Neural cell (in vitro differentiated cells): ENCODE data around the gene SEC22A. TPM values are rescaled to one million over a fixed set of nuclear protein-coding genes. Genes with fewer than 3 reads are reported as not detected.

Experiments used
- H2AFZ ChIP-seq: fragments of 200-600, 300-800 bp; sonication (generic), shearing (Covaris generic); 2 replicates; pipeline ENCODE4 v1.6.0; 2014; ENCODE audit warnings: low read depth, mild to moderate bottlenecking, antibody characterized with exemption, low read length, moderate library complexity
- H3F3A ChIP-seq: fragments of 200-600 bp; shearing (Covaris generic); 2 replicates; pipeline ENCODE4 v1.6.1; 2016; ENCODE audit warnings: mild to moderate bottlenecking, moderate library complexity, mixed read lengths, antibody characterized with exemption, low read length; ENCODE audit not compliant: insufficient read depth, poor library complexity, severe bottlenecking
- H3K27ac ChIP-seq: fragments of 200-600, 300-800 bp; sonication (generic), shearing (Covaris generic); 2 replicates; pipeline ENCODE4 v1.5.1; 2014; ENCODE audit warnings: mild to moderate bottlenecking, low read length, moderate library complexity
- H3K27me3 ChIP-seq: fragments of 300-800, 200-600 bp; sonication (generic), shearing (Covaris generic); 2 replicates; pipeline ENCODE4 v1.6.0; 2014; ENCODE audit warnings: mild to moderate bottlenecking, low read depth, low read length, moderate library complexity; ENCODE audit not compliant: insufficient read depth
- H3K36me3 ChIP-seq: fragments of 300-800, 200-600 bp; sonication (generic), shearing (Covaris generic); 2 replicates; pipeline ENCODE4 v1.5.1; 2014; ENCODE audit warnings: mild to moderate bottlenecking, antibody characterized with exemption, low read length, moderate library complexity; ENCODE audit not compliant: insufficient read depth
- H3K4me2 ChIP-seq: fragments of 300-800, 200-600 bp; sonication (generic), shearing (Covaris generic); 2 replicates; pipeline ENCODE4 v1.6.0; 2014; ENCODE audit warnings: mild to moderate bottlenecking, low read length
- H3K4me3 ChIP-seq: fragments of 300-800, 200-600 bp; sonication (generic), shearing (Covaris generic); 2 replicates; pipeline ENCODE4 v1.5.1; 2014; ENCODE audit warnings: mild to moderate bottlenecking, low read length, moderate library complexity
- H3K79me2 ChIP-seq: fragments of 200-600 bp; shearing (Covaris generic); replicated peaks from 2 replicates; pipeline ENCODE4 v1.6.0; 2014; ENCODE audit warnings: mild to moderate bottlenecking, low read length, moderate library complexity; ENCODE audit not compliant: insufficient read depth
- H3K9ac ChIP-seq: fragments of 300-800, 200-600 bp; sonication (generic), shearing (Covaris generic); 2 replicates; pipeline ENCODE4 v1.6.1; 2016; ENCODE audit warnings: mild to moderate bottlenecking, low read length, mixed read lengths
- H3K9me2 ChIP-seq: fragments of 200-600 bp; shearing (Covaris generic); 2 replicates; pipeline ENCODE4 v1.6.1; 2016; ENCODE audit warnings: mild to moderate bottlenecking, low read length, mixed read lengths; ENCODE audit not compliant: insufficient read depth
- H3K9me3 ChIP-seq: fragments of 200-600, 300-800 bp; sonication (generic), shearing (Covaris generic); 2 replicates; pipeline ENCODE4 v1.6.1; 2016; ENCODE audit warnings: mild to moderate bottlenecking, mixed run types, low read length, moderate library complexity, mixed read lengths
- H4K20me1 ChIP-seq: fragments of 200-600 bp; shearing (Covaris generic); 2 replicates; pipeline ENCODE4 v1.6.1; 2016; ENCODE audit warnings: mild to moderate bottlenecking, mixed run types; ENCODE audit not compliant: insufficient read depth
- EP300 ChIP-seq: fragments of 450-650 bp; conservative IDR thresholded peaks from 2 replicates; pipeline ENCODE4 v1.6.1; 2014; ENCODE audit warnings: antibody characterized with exemption, mild to moderate bottlenecking, moderate library complexity; ENCODE audit not compliant: poor library complexity, severe bottlenecking
- EZH2 ChIP-seq: fragments of 200-600, 300-800 bp; shearing (Covaris generic), sonication (generic); IDR thresholded peaks from 2 replicates; pipeline ENCODE4 v1.6.1; 2014; ENCODE audit warnings: antibody characterized with exemption, low read length, borderline replicate concordance, mild to moderate bottlenecking; ENCODE audit not compliant: insufficient read depth, poor library complexity, severe bottlenecking
- MXI1 ChIP-seq: fragments of 450-650 bp; conservative IDR thresholded peaks from 2 replicates; pipeline ENCODE4 v1.6.1; 2014; ENCODE audit warnings: antibody characterized with exemption, mild to moderate bottlenecking; ENCODE audit not compliant: poor library complexity, severe bottlenecking
- POLR2AphosphoS5 ChIP-seq: IDR thresholded peaks from 2 replicates; pipeline ENCODE4 v1.6.1; 2012
- RAD21 ChIP-seq: fragments of 450-650 bp; conservative IDR thresholded peaks from 2 replicates; pipeline ENCODE4 v1.6.1; 2014; ENCODE audit warnings: antibody characterized with exemption, mild to moderate bottlenecking, moderate library complexity
- SMC3 ChIP-seq: fragments of 450-650 bp; conservative IDR thresholded peaks from 2 replicates; pipeline ENCODE4 v1.6.1; 2014; ENCODE audit warnings: antibody characterized with exemption, mild to moderate bottlenecking, moderate library complexity; ENCODE audit not compliant: poor library complexity
- TAF1 ChIP-seq: IDR thresholded peaks from 2 replicates; pipeline ENCODE4 v1.6.1; 2012; ENCODE audit warnings: low read depth
- polyA plus RNA-seq: library from polyadenylated mRNA; depleted of rRNA; stranded (reverse); fragments of >200 nt; gene quantifications from 2 replicates; pipeline ENCODE4 v1.2.3, GENCODE V29; 2014
- TF ChIP-seq, protein P1 (sequence below): fragments of 450-650 bp; IDR thresholded peaks from 2 replicates; pipeline ENCODE4 v1.5.1; 2014; ENCODE audit warnings: antibody characterized with exemption, mild to moderate bottlenecking, moderate library complexity; ENCODE audit not compliant: poor library complexity, severe bottlenecking
- TF ChIP-seq, protein P2 (sequence below): IDR thresholded peaks from 2 replicates; pipeline ENCODE4 v1.6.1; 2012; ENCODE audit warnings: borderline replicate concordance

The SEC22A gene
- polyA plus RNA-seq, 1 donor from 2014 or later = 44.0 TPM

DNA sequence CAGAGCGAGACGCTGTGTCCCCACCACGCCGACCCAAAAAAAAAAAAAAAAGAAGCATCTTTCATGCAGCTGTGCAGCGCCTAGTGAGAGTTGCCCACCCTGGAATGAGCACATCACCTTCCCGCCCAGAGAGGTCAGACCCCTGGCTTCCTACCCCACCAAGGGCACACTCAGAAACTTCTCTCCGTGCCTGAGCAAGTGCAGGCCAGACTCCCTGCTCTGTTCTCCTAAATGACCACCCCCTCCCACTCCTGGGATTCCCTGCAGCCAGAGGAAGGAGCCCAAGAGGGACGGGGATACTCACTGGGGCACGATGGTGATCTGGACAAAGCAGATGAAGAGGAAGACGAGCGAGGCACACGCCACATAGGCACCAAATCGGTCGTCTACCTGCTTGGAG lies 116.0 kb downstream of the SEC22A start:
- Histone ChIP-seq H3K27ac (no peak overlapping the region), H3K9me3 (no peaks in the 10 kb centered on the region), H4K20me1 (no peaks in the 10 kb centered on the region), H3K36me3 (no peaks in the 10 kb centered on the region), H3K27me3 (no peaks in the 10 kb centered on the region), H2AFZ (no peak overlapping the region), H3K4me2 (no peak overlapping the region), H3K4me3 (no peak overlapping the region), H3F3A (no peaks in the 10 kb centered on the region), H3K79me2 (no peaks in the 10 kb centered on the region), H3K9ac (no peak overlapping the region), H3K9me2 (no peaks in the 10 kb centered on the region)
- TF ChIP-seq TAF1 = no peak
- no peak for TF ChIP-seq EP300
- TF ChIP-seq RAD21 = no peak
- TF ChIP-seq, protein P1, sequence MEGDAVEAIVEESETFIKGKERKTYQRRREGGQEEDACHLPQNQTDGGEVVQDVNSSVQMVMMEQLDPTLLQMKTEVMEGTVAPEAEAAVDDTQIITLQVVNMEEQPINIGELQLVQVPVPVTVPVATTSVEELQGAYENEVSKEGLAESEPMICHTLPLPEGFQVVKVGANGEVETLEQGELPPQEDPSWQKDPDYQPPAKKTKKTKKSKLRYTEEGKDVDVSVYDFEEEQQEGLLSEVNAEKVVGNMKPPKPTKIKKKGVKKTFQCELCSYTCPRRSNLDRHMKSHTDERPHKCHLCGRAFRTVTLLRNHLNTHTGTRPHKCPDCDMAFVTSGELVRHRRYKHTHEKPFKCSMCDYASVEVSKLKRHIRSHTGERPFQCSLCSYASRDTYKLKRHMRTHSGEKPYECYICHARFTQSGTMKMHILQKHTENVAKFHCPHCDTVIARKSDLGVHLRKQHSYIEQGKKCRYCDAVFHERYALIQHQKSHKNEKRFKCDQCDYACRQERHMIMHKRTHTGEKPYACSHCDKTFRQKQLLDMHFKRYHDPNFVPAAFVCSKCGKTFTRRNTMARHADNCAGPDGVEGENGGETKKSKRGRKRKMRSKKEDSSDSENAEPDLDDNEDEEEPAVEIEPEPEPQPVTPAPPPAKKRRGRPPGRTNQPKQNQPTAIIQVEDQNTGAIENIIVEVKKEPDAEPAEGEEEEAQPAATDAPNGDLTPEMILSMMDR = no peak
- no peak for TF ChIP-seq SMC3
- no peak for TF ChIP-seq POLR2AphosphoS5
- TF ChIP-seq EZH2 = no peak
- no peak for TF ChIP-seq MXI1
- TF ChIP-seq, protein P2, sequence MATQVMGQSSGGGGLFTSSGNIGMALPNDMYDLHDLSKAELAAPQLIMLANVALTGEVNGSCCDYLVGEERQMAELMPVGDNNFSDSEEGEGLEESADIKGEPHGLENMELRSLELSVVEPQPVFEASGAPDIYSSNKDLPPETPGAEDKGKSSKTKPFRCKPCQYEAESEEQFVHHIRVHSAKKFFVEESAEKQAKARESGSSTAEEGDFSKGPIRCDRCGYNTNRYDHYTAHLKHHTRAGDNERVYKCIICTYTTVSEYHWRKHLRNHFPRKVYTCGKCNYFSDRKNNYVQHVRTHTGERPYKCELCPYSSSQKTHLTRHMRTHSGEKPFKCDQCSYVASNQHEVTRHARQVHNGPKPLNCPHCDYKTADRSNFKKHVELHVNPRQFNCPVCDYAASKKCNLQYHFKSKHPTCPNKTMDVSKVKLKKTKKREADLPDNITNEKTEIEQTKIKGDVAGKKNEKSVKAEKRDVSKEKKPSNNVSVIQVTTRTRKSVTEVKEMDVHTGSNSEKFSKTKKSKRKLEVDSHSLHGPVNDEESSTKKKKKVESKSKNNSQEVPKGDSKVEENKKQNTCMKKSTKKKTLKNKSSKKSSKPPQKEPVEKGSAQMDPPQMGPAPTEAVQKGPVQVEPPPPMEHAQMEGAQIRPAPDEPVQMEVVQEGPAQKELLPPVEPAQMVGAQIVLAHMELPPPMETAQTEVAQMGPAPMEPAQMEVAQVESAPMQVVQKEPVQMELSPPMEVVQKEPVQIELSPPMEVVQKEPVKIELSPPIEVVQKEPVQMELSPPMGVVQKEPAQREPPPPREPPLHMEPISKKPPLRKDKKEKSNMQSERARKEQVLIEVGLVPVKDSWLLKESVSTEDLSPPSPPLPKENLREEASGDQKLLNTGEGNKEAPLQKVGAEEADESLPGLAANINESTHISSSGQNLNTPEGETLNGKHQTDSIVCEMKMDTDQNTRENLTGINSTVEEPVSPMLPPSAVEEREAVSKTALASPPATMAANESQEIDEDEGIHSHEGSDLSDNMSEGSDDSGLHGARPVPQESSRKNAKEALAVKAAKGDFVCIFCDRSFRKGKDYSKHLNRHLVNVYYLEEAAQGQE = no peak

DNA sequence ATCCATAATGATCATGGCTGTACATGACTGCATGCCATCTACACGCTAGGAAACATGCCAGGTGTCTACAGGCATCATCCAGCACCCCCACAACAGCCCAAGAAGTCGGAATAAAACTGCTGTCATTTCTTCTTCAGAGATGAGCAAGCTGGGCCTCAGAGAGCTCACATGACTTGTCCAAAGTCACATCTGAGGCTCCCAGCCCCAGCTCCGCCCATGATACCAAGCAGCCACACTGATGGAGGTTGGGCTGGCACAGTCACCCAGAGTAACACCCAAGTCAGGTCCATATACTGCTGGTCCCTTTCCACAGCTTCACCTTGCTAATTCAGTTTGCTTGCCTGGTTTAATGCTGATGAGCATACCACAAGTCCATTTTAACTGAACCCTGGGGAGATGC lies 116.6 kb downstream of the SEC22A start:
- Histone ChIP-seq H4K20me1 (no peaks in the 10 kb centered on the region), H3K4me2 (no peak overlapping the region), H3K9me3 (no peaks in the 10 kb centered on the region), H3K27me3 (no peaks in the 10 kb centered on the region), H3K79me2 (no peaks in the 10 kb centered on the region), H3F3A (no peaks in the 10 kb centered on the region), H3K36me3 (no peaks in the 10 kb centered on the region), H3K9me2 (no peaks in the 10 kb centered on the region), H3K9ac (no peak overlapping the region), H2AFZ (no peak overlapping the region), H3K27ac (no peak overlapping the region), H3K4me3 (no peak overlapping the region)
- no peak for TF ChIP-seq SMC3
- no peak for TF ChIP-seq EZH2
- no peak for TF ChIP-seq EP300
- TF ChIP-seq, protein P1 = no peak
- TF ChIP-seq POLR2AphosphoS5 = no peak
- TF ChIP-seq, protein P2 = no peak
- no peak for TF ChIP-seq RAD21
- no peak for TF ChIP-seq MXI1
- no peak for TF ChIP-seq TAF1
